ENCODE data around the gene TEP1. TPM values are rescaled to one million over a fixed set of nuclear protein-coding genes. Genes with fewer than 3 reads are reported as not detected.

The TEP1 gene
- total and polyA plus RNA-seq, 2 of the 8 experiments (the other 6 are each of a cell fraction or from before 2014, with no cell fraction given) = 6.9 to 10.7 TPM

DNA sequence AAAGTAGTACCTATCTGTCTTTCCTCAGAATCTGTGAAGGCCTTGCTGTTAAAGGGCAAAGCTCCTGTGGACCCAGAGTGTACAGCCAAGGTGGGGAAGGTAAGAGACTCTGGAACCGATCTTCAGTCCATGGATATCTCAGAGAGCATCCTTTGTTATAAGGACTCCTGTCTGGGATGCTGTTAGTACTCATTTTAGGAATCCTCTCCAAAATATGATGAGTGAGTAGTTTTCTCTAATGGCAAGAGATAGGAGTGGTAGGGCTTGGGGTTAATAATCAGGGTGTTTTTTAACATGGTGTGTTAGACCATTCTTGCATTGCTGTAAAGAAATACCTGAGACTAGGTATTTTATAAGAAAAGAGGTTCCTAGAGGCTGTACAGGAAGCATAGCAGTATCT, 67.9 kb downstream of the TEP1 start:
- WGBS, 2 experiments (ENCODE audit: extremely low coverage in 1 of 2, insufficient coverage in 1 of 2, insufficient read length in 1 of 2, insufficient replicate concordance in 2 of 2, low coverage in 1 of 2, low lambda C conversion rate in 2 of 2, missing lambda C conversion rate in 1 of 2) = 100% methylated on average over 1 of the region's 1 CpG; no CpG with 5 or more reads in 1 of the 2 experiments
- no peak for DNase-seq (ENCODE audit: low read depth in 1 of 2, low spot score in 2 of 2)
- CTCF ChIA-PET (ENCODE audit: partially characterized antibody) = interaction anchor here (1.3 kb wide), 1 partner anchor 16 kb away, joined by 4 read pairs; no protein-coding TSS in a partner anchor
- TF ChIP-seq, protein P1, sequence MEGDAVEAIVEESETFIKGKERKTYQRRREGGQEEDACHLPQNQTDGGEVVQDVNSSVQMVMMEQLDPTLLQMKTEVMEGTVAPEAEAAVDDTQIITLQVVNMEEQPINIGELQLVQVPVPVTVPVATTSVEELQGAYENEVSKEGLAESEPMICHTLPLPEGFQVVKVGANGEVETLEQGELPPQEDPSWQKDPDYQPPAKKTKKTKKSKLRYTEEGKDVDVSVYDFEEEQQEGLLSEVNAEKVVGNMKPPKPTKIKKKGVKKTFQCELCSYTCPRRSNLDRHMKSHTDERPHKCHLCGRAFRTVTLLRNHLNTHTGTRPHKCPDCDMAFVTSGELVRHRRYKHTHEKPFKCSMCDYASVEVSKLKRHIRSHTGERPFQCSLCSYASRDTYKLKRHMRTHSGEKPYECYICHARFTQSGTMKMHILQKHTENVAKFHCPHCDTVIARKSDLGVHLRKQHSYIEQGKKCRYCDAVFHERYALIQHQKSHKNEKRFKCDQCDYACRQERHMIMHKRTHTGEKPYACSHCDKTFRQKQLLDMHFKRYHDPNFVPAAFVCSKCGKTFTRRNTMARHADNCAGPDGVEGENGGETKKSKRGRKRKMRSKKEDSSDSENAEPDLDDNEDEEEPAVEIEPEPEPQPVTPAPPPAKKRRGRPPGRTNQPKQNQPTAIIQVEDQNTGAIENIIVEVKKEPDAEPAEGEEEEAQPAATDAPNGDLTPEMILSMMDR (IDR thresholded peaks at IDR 0.05; ENCODE audit: control extremely low read depth in 1 of 3, insufficient read depth in 1 of 3, low read depth in 1 of 3, low read length in 3 of 3) = no peak
- TF ChIP-seq HDAC2 (IDR thresholded peaks at IDR 0.05; ENCODE audit: borderline replicate concordance in 1 of 2, low read depth in 2 of 2, low read length in 2 of 2) (no peak), MAFK (IDR thresholded peaks at IDR 0.05; ENCODE audit: low read depth, low read length) (no peak), POLR2AphosphoS5 (IDR thresholded peaks at IDR 0.05; ENCODE audit: low read depth, low read length) (no peak), KDM5A (IDR thresholded peaks at IDR 0.05; ENCODE audit: low read length) (no peak), KDM1A (IDR thresholded peaks at IDR 0.05; ENCODE audit: borderline replicate concordance, low read length) (no peak), NANOG (IDR thresholded peaks at IDR 0.05; ENCODE audit: insufficient read depth, low read depth, low read length, poor library complexity, severe bottlenecking) (no peak), CBX5 (IDR thresholded peaks at IDR 0.05; ENCODE audit: low read depth, low read length) (no peak), EGR1 (IDR thresholded peaks at IDR 0.05; ENCODE audit: borderline replicate concordance, low read depth, low read length) (no peak), GTF2F1 (IDR thresholded peaks at IDR 0.05; ENCODE audit: borderline replicate concordance, low read depth, low read length) (no peak)

More for the DNA sequence above, 67.9 kb downstream of the TEP1 start:
- no peak for FAIRE-seq
- Histone ChIP-seq H3K9ac (replicated peaks in 1 of 4; ENCODE audit: extremely low read depth in 1 of 4, low read depth in 3 of 4, low read length in 3 of 4) (no peak overlapping the region), H3K36me3 (ENCODE audit: control insufficient read depth in 2 of 4, insufficient read depth in 4 of 4, low read length in 3 of 4) (peaks cover 14 to 41% (median 24%) of the 10 kb centered on the region in 4 experiments; a peak in 7 of 8 replicates), H3K4me1 (replicated peaks in 1 of 4; ENCODE audit: control insufficient read depth in 3 of 4, insufficient read depth in 4 of 4, low read length in 3 of 4) (no peaks in the 10 kb centered on the region; a peak in 1 of 7 replicates), H2BK15ac (ENCODE audit: low read length) (no peak overlapping the region), H4K8ac (ENCODE audit: extremely low read depth, insufficient read depth, low read length) (no peak overlapping the region), H2BK20ac (ENCODE audit: low read length) (no peak overlapping the region), H4K5ac (ENCODE audit: insufficient read length, low read depth, low read length) (no peak overlapping the region), H3K23ac (ENCODE audit: insufficient read length) (no peak overlapping the region), H3K18ac (ENCODE audit: extremely low read depth, low read length) (no peak overlapping the region), H3K56ac (replicated peaks; ENCODE audit: insufficient read length, low read depth, low read length) (no peak overlapping the region), H3K27me3 (replicated peaks in 1 of 4; ENCODE audit: control insufficient read depth in 3 of 4, extremely low read depth in 1 of 4, insufficient read depth in 3 of 4, low read length in 3 of 4) (no peaks in the 10 kb centered on the region), H2AK5ac (ENCODE audit: low read depth, low read length) (no peak overlapping the region), H3K4me3 (ENCODE audit: extremely low read depth in 1 of 4, insufficient read depth in 2 of 4, low read depth in 3 of 4, low read length in 4 of 4) (no peak overlapping the region), H3K23me2 (ENCODE audit: low read depth, low read length) (peaks cover 2% of the 10 kb centered on the region; the same call in 1 of the 2 replicates), H3K79me1 (ENCODE audit: low read depth, low read length) (no peaks in the 10 kb centered on the region), H4K20me1 (replicated peaks in 1 of 2; ENCODE audit: control insufficient read depth in 1 of 2, insufficient read depth in 2 of 2, low read length in 2 of 2) (no peaks in the 10 kb centered on the region), H3K4me2 (ENCODE audit: insufficient read depth in 1 of 2, low read depth in 2 of 2, low read length in 2 of 2) (no peak overlapping the region), H2AFZ (ENCODE audit: low read length) (no peak overlapping the region), H3K79me2 (ENCODE audit: control insufficient read depth in 1 of 2, insufficient read depth in 2 of 2, low read length in 2 of 2) (peaks cover 0 to 15% of the 10 kb centered on the region in 2 experiments; a peak in 2 of 4 replicates), H4K91ac (replicated peaks; ENCODE audit: insufficient read length, low read length) (no peak overlapping the region), H3K27ac (ENCODE audit: low read depth, low read length) (no peak overlapping the region), H3K4ac (replicated peaks; ENCODE audit: insufficient read length, low read depth, low read length) (no peak overlapping the region), H2BK120ac (replicated peaks; ENCODE audit: low read depth, low read length) (no peak overlapping the region), H2BK5ac (ENCODE audit: low read depth, low read length) (no peak overlapping the region), H3K14ac (ENCODE audit: insufficient read length) (no peak overlapping the region), H3K9me3 (ENCODE audit: insufficient read depth in 2 of 2, low read depth in 1 of 2, low read length in 1 of 2) (no peaks in the 10 kb centered on the region), H2BK12ac (ENCODE audit: low read depth, low read length) (no peak overlapping the region)
- POLR2A ChIA-PET (ENCODE audit: partially characterized antibody) = interaction anchor here (1.2 to 8.3 kb wide), 3 partner anchors 9 to 116 kb away, joined by 3 to 215 read pairs (median 51); partner anchors contain the start of genes CCNB1IP1 and PIP4P1
